IMR-90 (cell line): ENCODE data around the gene SRBD1. TPM values are rescaled to one million over a fixed set of nuclear protein-coding genes. Genes with fewer than 3 reads are reported as not detected.

ENCODE experiments used
- ATAC-seq: fragments of 200-7000 bp; cut with Tn5 transposase; 2 replicates; pipeline ENCODE4 v1.9.1; 2020; ENCODE audit warnings: low read depth, mild to moderate bottlenecking, moderate library complexity
- BruUV-seq: library from RNA; stranded (reverse); fragments of 400-500 nt; replicated peaks from 2 replicates; lab custom pipeline; 2021; lab: Mats Ljungman, UMichigan
- CTCF ChIA-PET: fragments of 300-600 bp; formaldehyde crosslinking; extraction: SDS; loops from one replicate; lab custom pipeline; 2021; ENCODE audit warnings: antibody characterized with exemption; lab: Yijun Ruan, JAX
- POLR2A ChIA-PET: fragments of 300-600 bp; sonication (Branson Sonifier 250); formaldehyde crosslinking; loops from one replicate; lab custom pipeline; 2022; ENCODE audit warnings: antibody characterized with exemption; ENCODE audit not compliant: unreplicated experiment; lab: Charles Lee
- DNase-seq: peaks from one replicate; pipeline ENCODE4 v3.0.0; 2013
- H2AFZ ChIP-seq: replicated peaks from 2 replicates; pipeline ENCODE3; 2013; ENCODE audit warnings: low read length, mild to moderate bottlenecking; ENCODE audit not compliant: poor library complexity
- H2AK5ac ChIP-seq: 2 replicates; pipeline ENCODE4 v1.6.1; 2013; ENCODE audit warnings: low read depth, low read length, inconsistent platforms
- H2AK9ac ChIP-seq: replicated peaks from 2 replicates; pipeline ENCODE3; 2013; ENCODE audit warnings: mild to moderate bottlenecking, low read depth, low read length, moderate library complexity; ENCODE audit not compliant: poor library complexity
- H2BK120ac ChIP-seq: 2 replicates; pipeline ENCODE4 v1.6.1; 2013; ENCODE audit warnings: low read depth, low read length, inconsistent platforms
- H2BK15ac ChIP-seq: 3 replicates; pipeline ENCODE4 v1.6.1; 2013; ENCODE audit warnings: low read depth, low read length, inconsistent platforms
- H2BK20ac ChIP-seq: 2 replicates; pipeline ENCODE4 v1.6.1; 2013; ENCODE audit warnings: low read depth, mild to moderate bottlenecking, inconsistent platforms, low read length, moderate library complexity
- H2BK5ac ChIP-seq: 2 replicates; pipeline ENCODE4 v1.6.1; 2013; ENCODE audit warnings: mild to moderate bottlenecking, low read depth, low read length, inconsistent platforms; ENCODE audit not compliant: poor library complexity, severe bottlenecking
- H3K14ac ChIP-seq: replicated peaks from 2 replicates; pipeline ENCODE4 v1.6.1; 2013; ENCODE audit warnings: low read depth, low read length, inconsistent platforms
- H3K18ac ChIP-seq: 2 replicates; pipeline ENCODE4 v1.6.1; 2013; ENCODE audit warnings: low read depth, low read length, control low read depth
- H3K23ac ChIP-seq: 2 replicates; pipeline ENCODE4 v1.6.1; 2013; ENCODE audit warnings: low read depth, low read length, inconsistent platforms
- H3K27ac ChIP-seq: 2 replicates; pipeline ENCODE4 v1.5.1; 2013; ENCODE audit warnings: mild to moderate bottlenecking, control low read depth, low read length; ENCODE audit not compliant: insufficient read depth
- H3K27me3 ChIP-seq: 2 replicates; pipeline ENCODE4 v1.6.1; 2013; ENCODE audit warnings: low read length; ENCODE audit not compliant: control insufficient read depth, insufficient read depth
- H3K36me3 ChIP-seq: 2 replicates; pipeline ENCODE4 v1.6.1; 2013; ENCODE audit warnings: low read length, mixed read lengths; ENCODE audit not compliant: control insufficient read depth, insufficient read depth
- H3K4ac ChIP-seq: 2 replicates; pipeline ENCODE4 v1.6.1; 2013; ENCODE audit warnings: low read depth, low read length, inconsistent platforms
- H3K4me1 ChIP-seq: 2 replicates; pipeline ENCODE4 v1.6.1; 2013; ENCODE audit warnings: low read length, mixed read lengths; ENCODE audit not compliant: control insufficient read depth, insufficient read depth
- H3K4me2 ChIP-seq: 2 replicates; pipeline ENCODE4 v1.6.1; 2013; ENCODE audit warnings: low read depth, mild to moderate bottlenecking, control low read depth, low read length, moderate library complexity
- H3K4me3 ChIP-seq: 2 replicates; pipeline ENCODE4 v1.5.1; 2013; ENCODE audit warnings: low read depth, mild to moderate bottlenecking, control low read depth, low read length, moderate library complexity; ENCODE audit not compliant: insufficient read depth
- H3K56ac ChIP-seq: 2 replicates; pipeline ENCODE4 v1.6.1; 2013; ENCODE audit warnings: low read length, inconsistent platforms; ENCODE audit not compliant: insufficient read depth; ENCODE audit errors: extremely low read depth
- H3K79me1 ChIP-seq, 2 experiments: 2 replicates each; pipeline ENCODE4 v1.6.1; 2013; ENCODE audit warnings: low read length in 2 of 2, inconsistent platforms in 1 of 2, low read depth in 1 of 2
- H3K9ac ChIP-seq: 2 replicates; pipeline ENCODE4 v1.6.1; 2013; ENCODE audit warnings: low read depth, low read length, control low read depth
- H3K9me1 ChIP-seq: 2 replicates; pipeline ENCODE4 v1.6.1; 2013; ENCODE audit warnings: low read length, inconsistent platforms; ENCODE audit not compliant: insufficient read depth
- H3K9me3 ChIP-seq: 2 replicates; pipeline ENCODE4 v1.6.1; 2013; ENCODE audit warnings: low read length; ENCODE audit not compliant: control insufficient read depth, insufficient read depth
- H4K20me1 ChIP-seq: 2 replicates; pipeline ENCODE4 v1.6.1; 2013; ENCODE audit warnings: low read length, inconsistent platforms; ENCODE audit not compliant: insufficient read depth
- H4K5ac ChIP-seq: 2 replicates; pipeline ENCODE4 v1.6.1; 2013; ENCODE audit warnings: mild to moderate bottlenecking, low read depth, low read length, control low read depth
- H4K8ac ChIP-seq, 2 experiments: 2 replicates each; pipeline ENCODE4 v1.6.1; 2013; ENCODE audit warnings: low read depth in 2 of 2, low read length in 2 of 2, control low read depth in 1 of 2, inconsistent platforms in 1 of 2
- H4K91ac ChIP-seq: 2 replicates; pipeline ENCODE4 v1.6.1; 2013; ENCODE audit warnings: low read depth, low read length, inconsistent platforms; ENCODE audit not compliant: insufficient read depth
- BHLHE40 ChIP-seq: fragments of 150-350 bp; IDR thresholded peaks from 2 replicates; pipeline ENCODE4 v1.6.1; 2016; ENCODE audit warnings: mild to moderate bottlenecking, low read depth, low read length
- CEBPB ChIP-seq: IDR thresholded peaks from 2 replicates; pipeline ENCODE4 v1.6.1; 2012; ENCODE audit warnings: low read depth, low read length, improper control_type of control experiment
- CHD1 ChIP-seq: IDR thresholded peaks from 2 replicates; pipeline ENCODE4 v1.6.1; 2012; ENCODE audit warnings: low read depth, low read length, improper control_type of control experiment
- FOS ChIP-seq: fragments of 150-350 bp; IDR thresholded peaks from 2 replicates; pipeline ENCODE4 v1.6.1; 2016; ENCODE audit warnings: low read depth, low read length
- MAFK ChIP-seq: IDR thresholded peaks from 2 replicates; pipeline ENCODE4 v1.6.1; 2012; ENCODE audit warnings: low read depth, low read length, improper control_type of control experiment
- MAZ ChIP-seq: IDR thresholded peaks from 2 replicates; pipeline ENCODE4 v1.6.1; 2012; ENCODE audit warnings: low read depth, mild to moderate bottlenecking, low read length, improper control_type of control experiment, moderate library complexity, borderline replicate concordance
- MXI1 ChIP-seq: IDR thresholded peaks from 2 replicates; pipeline ENCODE4 v1.6.1; 2012; ENCODE audit warnings: low read depth, mild to moderate bottlenecking, low read length, moderate library complexity, borderline replicate concordance
- NFE2L2 ChIP-seq: fragments of 150-350 bp; IDR thresholded peaks from 2 replicates; pipeline ENCODE4 v1.6.1; 2016; ENCODE audit warnings: low read depth, mild to moderate bottlenecking, low read length
- POLR2A ChIP-seq: IDR thresholded peaks from 2 replicates; pipeline ENCODE4 v1.6.1; 2012; ENCODE audit warnings: mild to moderate bottlenecking, low read depth, low read length
- RAD21 ChIP-seq: IDR thresholded peaks from 2 replicates; pipeline ENCODE4 v1.6.1; 2012; ENCODE audit warnings: low read length, improper control_type of control experiment
- RCOR1 ChIP-seq: IDR thresholded peaks from 2 replicates; pipeline ENCODE4 v1.6.1; 2012; ENCODE audit warnings: mild to moderate bottlenecking, low read length, improper control_type of control experiment; ENCODE audit not compliant: insufficient replicate concordance
- RFX5 ChIP-seq: IDR thresholded peaks from 2 replicates; pipeline ENCODE4 v1.8.0; 2012; ENCODE audit warnings: low read depth, mild to moderate bottlenecking, low read length, moderate library complexity
- SMC3 ChIP-seq: fragments of 150-350 bp; IDR thresholded peaks from 2 replicates; pipeline ENCODE4 v1.6.1; 2016; ENCODE audit warnings: low read depth, mild to moderate bottlenecking, antibody characterized with exemption, low read length, moderate library complexity
- WGBS, 2 experiments: methylation state at CpG; one replicate each; pipeline versions ENCODE4 v1.1.5 to v1.1.7; 2013; ENCODE audit warnings: missing lambda C conversion rate in 2 of 2; ENCODE audit not compliant: insufficient read length in 1 of 2; ENCODE audit errors: extremely low coverage in 2 of 2; 5-methylcytosine and 5-hydroxymethylcytosine counted together
- dilution Hi-C: fragments of 300-500 bp; cut with HindIII; formaldehyde crosslinking; loops from one replicate; pipeline ENCODE4 v1.14.3; 2018; ENCODE audit warnings: low sequenced_read_pairs; ENCODE audit not compliant: unreplicated experiment
- in situ Hi-C: fragments of 300-500 bp; cut with MboI; formaldehyde crosslinking; loops from 3 replicates; pipeline ENCODE4 v1.14.3; 2019; ENCODE audit warnings: low sequenced_read_pairs, inconsistent platforms, mixed read lengths
- intact Hi-C: fragments of 100-400 bp; cut with micrococcal nuclease; formaldehyde crosslinking; loops from 2 replicates; pipeline ENCODE4 v1.10.0; 2022
- polyA plus RNA-seq, 3 experiments: library from polyadenylated mRNA; depleted of rRNA; stranded (reverse); fragments of >200 nt; gene quantifications; 2 replicates each; pipeline ENCODE4 v1.2.3, GENCODE V29; 2012; ENCODE audit warnings: low replicate concordance in 1 of 3
- total RNA-seq: library from RNA; depleted of rRNA; stranded (reverse); fragments of >200 nt; gene quantifications from 2 replicates; pipeline ENCODE4 v1.2.3, GENCODE V29; 2012
- TF ChIP-seq, protein P1 (sequence below): fragments of 150-350 bp; IDR thresholded peaks from 2 replicates; pipeline ENCODE4 v1.6.1; 2016; ENCODE audit warnings: low read depth, mild to moderate bottlenecking, low read length, moderate library complexity, borderline replicate concordance
- TF ChIP-seq, protein P2 (sequence below): conservative IDR thresholded peaks from 2 replicates; pipeline ENCODE4 v1.5.1; 2012; ENCODE audit warnings: mild to moderate bottlenecking, low read depth, low read length, improper control_type of control experiment
- TF ChIP-seq, protein P3 (sequence below): fragments of 150-350 bp; IDR thresholded peaks from 2 replicates; pipeline ENCODE4 v1.6.1; 2017; ENCODE audit warnings: mild to moderate bottlenecking, antibody characterized with exemption, low read length, low read depth

SRBD1 gene
- total and polyA plus RNA-seq, 2 of the 4 experiments (the other 2 are of a cell fraction) = 3.5 to 14.7 TPM

DNA sequence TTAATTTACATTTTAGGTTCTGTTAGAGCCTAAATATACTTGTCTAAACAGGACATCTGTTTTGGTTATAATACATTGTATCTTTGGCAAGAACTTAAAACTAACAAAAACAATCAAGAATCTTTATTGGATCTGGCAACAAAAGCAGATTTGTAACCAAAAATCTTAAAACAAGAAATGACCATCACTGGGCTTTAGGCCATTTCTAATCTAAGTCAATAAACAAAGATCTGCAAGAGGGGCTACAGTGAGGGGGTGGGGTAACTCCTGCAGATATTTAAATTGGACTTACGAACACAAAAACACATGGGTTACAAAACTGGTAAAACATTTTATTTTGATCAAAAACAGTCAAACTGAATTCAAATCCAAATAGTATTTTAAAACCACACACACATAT lies 77.3 kb downstream of the SRBD1 start:
- no TSS peak for BruUV-seq
- intact Hi-C loops = no loop called here
- DNase-seq (peak; percentile 78), ATAC-seq (peak; percentile 62)
- TF ChIP-seq CHD1 = no peak
- no peak for TF ChIP-seq MXI1
- no peak for TF ChIP-seq FOS
- no peak for TF ChIP-seq MAFK
- TF ChIP-seq, protein P1, sequence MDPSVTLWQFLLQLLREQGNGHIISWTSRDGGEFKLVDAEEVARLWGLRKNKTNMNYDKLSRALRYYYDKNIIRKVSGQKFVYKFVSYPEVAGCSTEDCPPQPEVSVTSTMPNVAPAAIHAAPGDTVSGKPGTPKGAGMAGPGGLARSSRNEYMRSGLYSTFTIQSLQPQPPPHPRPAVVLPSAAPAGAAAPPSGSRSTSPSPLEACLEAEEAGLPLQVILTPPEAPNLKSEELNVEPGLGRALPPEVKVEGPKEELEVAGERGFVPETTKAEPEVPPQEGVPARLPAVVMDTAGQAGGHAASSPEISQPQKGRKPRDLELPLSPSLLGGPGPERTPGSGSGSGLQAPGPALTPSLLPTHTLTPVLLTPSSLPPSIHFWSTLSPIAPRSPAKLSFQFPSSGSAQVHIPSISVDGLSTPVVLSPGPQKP = no peak
- TF ChIP-seq POLR2A = no peak
- no peak for TF ChIP-seq BHLHE40
- TF ChIP-seq SMC3 = no peak
- no peak for TF ChIP-seq CEBPB
- TF ChIP-seq, protein P2, sequence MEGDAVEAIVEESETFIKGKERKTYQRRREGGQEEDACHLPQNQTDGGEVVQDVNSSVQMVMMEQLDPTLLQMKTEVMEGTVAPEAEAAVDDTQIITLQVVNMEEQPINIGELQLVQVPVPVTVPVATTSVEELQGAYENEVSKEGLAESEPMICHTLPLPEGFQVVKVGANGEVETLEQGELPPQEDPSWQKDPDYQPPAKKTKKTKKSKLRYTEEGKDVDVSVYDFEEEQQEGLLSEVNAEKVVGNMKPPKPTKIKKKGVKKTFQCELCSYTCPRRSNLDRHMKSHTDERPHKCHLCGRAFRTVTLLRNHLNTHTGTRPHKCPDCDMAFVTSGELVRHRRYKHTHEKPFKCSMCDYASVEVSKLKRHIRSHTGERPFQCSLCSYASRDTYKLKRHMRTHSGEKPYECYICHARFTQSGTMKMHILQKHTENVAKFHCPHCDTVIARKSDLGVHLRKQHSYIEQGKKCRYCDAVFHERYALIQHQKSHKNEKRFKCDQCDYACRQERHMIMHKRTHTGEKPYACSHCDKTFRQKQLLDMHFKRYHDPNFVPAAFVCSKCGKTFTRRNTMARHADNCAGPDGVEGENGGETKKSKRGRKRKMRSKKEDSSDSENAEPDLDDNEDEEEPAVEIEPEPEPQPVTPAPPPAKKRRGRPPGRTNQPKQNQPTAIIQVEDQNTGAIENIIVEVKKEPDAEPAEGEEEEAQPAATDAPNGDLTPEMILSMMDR = no peak
- TF ChIP-seq, protein P3, sequence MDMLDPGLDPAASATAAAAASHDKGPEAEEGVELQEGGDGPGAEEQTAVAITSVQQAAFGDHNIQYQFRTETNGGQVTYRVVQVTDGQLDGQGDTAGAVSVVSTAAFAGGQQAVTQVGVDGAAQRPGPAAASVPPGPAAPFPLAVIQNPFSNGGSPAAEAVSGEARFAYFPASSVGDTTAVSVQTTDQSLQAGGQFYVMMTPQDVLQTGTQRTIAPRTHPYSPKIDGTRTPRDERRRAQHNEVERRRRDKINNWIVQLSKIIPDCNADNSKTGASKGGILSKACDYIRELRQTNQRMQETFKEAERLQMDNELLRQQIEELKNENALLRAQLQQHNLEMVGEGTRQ = no peak
- no peak for TF ChIP-seq RAD21
- TF ChIP-seq MAZ = no peak
- no peak for TF ChIP-seq RFX5
- no peak for TF ChIP-seq RCOR1
- TF ChIP-seq NFE2L2 = no peak
- H2BK20ac ChIP-seq = no peak overlapping the region
- no peaks in the 10 kb centered on the region for H3K9me3 ChIP-seq
- no peak overlapping the region for H4K91ac ChIP-seq
- no peak overlapping the region for H3K4ac ChIP-seq
- in situ Hi-C loops = no loop called here
- H2AK9ac ChIP-seq = no peak overlapping the region
- dilution Hi-C loops = no loop called here
- H3K14ac ChIP-seq = no peak overlapping the region
- no CpG with 5 or more reads among the region's 1 CpG for WGBS, 2 experiments
- H3K4me2 ChIP-seq = no peak overlapping the region
- H3K36me3 ChIP-seq = no peaks in the 10 kb centered on the region
- no peak overlapping the region for H3K56ac ChIP-seq
- H2AK5ac ChIP-seq = no peak overlapping the region
- no peaks in the 10 kb centered on the region for H3K4me1 ChIP-seq
- H3K79me1 ChIP-seq = no peaks in the 10 kb centered on the region
- ChIA-PET CTCF (no interaction called here), POLR2A (no interaction called here)
- H2BK15ac ChIP-seq = no peak overlapping the region
- H2BK120ac ChIP-seq = no peak overlapping the region
- no peak overlapping the region for H4K8ac ChIP-seq
- no peaks in the 10 kb centered on the region for H4K20me1 ChIP-seq
- H3K9ac ChIP-seq = no peak overlapping the region
- H4K5ac ChIP-seq = no peak overlapping the region
- no peak overlapping the region for H2BK5ac ChIP-seq
- H2AFZ ChIP-seq = no peak overlapping the region
- no peaks in the 10 kb centered on the region for H3K9me1 ChIP-seq
- H3K23ac ChIP-seq = no peak overlapping the region
- no peak overlapping the region for H3K27ac ChIP-seq
- no peak overlapping the region for H3K18ac ChIP-seq
- no peak overlapping the region for H3K4me3 ChIP-seq
- no peaks in the 10 kb centered on the region for H3K27me3 ChIP-seq
